Stimulated activated CD8-positive, alpha-beta memory T cell treated with anti-CD3 and anti-CD28 coated beads, Interleukin-12 subunit alpha, Interleukin-12 subunit beta, amount 100 ng/mL, for 4 hours (primary cell): ENCODE data around the gene HTR3A.

ENCODE experiments used
- DNase-seq: peaks from one replicate; pipeline ENCODE4 v3.0.0-alpha.2; 2020; ENCODE audit warnings: low read depth

Gene HTR3A

DNA sequence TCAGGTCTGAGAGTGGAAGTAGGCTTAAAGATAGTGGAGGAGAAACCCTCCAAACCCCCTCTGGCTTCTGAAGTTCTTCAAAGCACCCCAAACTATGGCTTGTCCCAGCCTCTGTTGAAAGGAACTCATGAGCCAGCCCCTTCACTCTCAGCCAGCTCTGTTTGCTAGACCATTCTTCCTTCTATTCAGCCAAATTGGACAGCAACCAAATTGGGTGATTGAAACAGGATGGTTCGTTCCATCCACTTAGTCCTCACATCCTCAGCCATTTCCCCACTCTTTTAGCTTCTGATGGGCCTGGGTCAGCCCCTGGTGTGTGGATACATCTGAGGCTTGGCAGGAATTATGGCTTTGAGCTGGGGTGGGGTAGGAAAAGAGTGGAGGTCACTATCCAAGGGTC, 4.5 kb downstream of the HTR3A start:
- DNase-seq = no peak

DNA sequence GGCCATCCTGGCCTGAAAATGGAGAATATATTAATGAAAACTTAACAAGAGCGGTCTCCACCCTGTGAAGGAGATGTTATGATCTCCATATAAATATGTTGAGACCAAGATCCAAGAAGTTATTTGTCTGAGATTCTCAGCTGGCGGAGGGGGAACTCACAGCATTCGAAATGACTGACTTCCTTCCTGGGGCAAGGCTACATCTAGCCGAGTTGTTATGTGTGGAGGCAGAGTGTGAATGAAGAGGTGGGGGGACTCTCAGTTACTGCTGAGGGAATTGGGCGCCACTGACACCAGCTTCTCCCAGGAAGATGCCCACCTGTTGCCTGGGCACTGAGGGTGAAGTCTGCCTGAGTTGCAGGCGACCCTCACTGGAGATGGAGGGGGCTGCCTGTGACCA, 5.9 kb downstream of the HTR3A start:
- DNase-seq = no peak

- no peak for DNase-seq
Observed at GRCh38 chr11:113982306-113982705, 7.4 kb downstream of the HTR3A start.

DNA sequence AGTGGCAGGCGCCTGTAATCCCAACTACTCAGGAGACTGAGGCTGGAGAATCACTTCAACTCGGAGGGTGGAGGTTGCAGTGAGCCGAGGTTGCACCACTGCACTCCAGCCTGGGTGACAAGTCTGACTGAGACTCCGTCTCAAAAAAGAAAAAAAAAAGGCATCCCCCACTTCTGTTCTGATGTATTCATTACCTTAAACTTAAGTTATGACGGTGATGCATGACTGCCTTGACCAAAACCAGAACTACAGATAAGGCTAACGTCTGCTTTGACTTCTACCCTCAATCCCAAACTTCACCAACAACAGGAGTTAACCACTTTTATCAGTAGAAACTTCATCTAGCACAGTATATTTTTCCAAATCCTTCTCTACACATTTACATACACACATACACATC, 9.9 kb downstream of the HTR3A start:
- DNase-seq = no peak

GRCh38 chr11:113985906-113986305, 11.0 kb downstream of the HTR3A start:
- DNase-seq = no peak

- DNase-seq = no peak
Observed at GRCh38 chr11:113986351-113987140, 11.6 kb downstream of the HTR3A start.

DNA sequence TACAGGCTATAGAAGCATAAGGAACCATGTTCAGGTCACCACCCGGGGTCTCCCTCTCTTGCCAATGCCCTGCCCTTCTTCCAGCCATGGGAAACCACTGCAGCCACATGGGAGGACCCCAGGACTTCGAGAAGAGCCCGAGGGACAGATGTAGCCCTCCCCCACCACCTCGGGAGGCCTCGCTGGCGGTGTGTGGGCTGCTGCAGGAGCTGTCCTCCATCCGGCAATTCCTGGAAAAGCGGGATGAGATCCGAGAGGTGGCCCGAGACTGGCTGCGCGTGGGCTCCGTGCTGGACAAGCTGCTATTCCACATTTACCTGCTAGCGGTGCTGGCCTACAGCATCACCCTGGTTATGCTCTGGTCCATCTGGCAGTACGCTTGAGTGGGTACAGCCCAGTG, 14.5 kb downstream of the HTR3A start:
- no peak for DNase-seq

GRCh38 chr11:113989916-113990315, 15.0 kb downstream of the HTR3A start:
- DNase-seq = no peak

- no peak for DNase-seq
Observed at GRCh38 chr11:113991170-113991569, 16.3 kb downstream of the HTR3A start.

DNA sequence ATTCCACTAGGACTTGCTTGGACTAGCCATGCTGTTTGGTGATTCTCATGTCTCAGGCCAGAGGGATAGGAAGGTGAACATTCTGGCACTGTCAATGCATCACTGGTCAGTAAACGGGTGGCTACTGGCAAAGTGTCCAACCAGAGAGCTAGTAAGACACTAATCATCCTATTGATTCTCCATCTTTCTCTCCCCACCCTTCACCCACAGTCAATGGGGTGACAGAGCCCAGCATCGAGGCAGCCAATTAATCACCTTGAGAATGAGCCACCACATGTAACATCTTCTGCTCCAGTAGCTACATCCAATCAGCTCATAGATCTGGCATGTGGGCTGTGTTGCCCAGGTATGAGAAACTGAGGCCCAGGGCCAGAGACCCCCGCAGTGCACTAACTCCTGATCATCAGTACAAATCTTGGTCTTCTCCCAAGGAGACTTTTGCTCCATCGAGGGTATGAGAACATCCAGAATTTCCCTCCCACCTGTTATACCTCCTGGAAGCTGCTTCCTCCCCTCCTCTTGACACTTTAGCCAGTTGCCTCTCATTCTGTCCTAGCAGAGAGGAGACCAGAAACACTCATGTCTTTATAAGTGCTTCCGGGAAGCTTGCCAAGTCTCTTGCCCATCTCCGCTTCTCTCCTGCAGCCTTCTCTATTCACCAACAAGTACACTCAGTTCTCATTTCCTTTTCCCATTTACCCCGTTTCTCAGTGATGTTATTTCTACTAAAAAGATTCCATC, 17.0 kb downstream of the HTR3A start:
- DNase-seq = no peak

- no peak for DNase-seq
Observed at GRCh38 chr11:113992459-113993110, 17.7 kb downstream of the HTR3A start.

- DNase-seq = no peak
Observed at GRCh38 chr11:113994077-113994954, 19.4 kb downstream of the HTR3A start.

DNA sequence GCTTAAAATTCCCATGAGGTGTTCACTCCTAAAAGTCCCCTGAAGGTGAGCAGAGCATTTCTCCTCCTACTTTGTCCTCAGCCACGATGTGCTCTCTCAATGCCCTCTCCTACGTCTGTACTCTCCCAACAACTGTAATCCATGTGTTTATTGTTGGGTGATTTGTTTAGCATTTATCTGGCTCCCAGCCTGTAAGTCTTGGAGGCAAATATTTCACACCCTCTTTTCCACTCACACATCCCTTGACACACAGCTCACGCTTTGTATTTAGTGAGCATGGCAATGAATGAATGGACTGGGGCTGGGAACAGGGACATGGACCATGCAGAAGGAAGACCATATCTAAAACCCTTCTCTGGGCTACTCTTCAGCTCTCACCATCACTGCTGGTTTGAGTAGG, 22.6 kb downstream of the HTR3A start:
- DNase-seq = no peak

GRCh38 chr11:113998574-113998973, 23.7 kb downstream of the HTR3A start:
- DNase-seq = no peak

GRCh38 chr11:114000526-114000925, 25.6 kb downstream of the HTR3A start:
- no peak for DNase-seq

GRCh38 chr11:114001416-114001815, 26.5 kb downstream of the HTR3A start:
- no peak for DNase-seq

- DNase-seq = no peak
Observed at GRCh38 chr11:114008331-114008730, 33.4 kb downstream of the HTR3A start.

GRCh38 chr11:114010931-114011330, 36.0 kb downstream of the HTR3A start:
- no peak for DNase-seq

- DNase-seq = no peak
Observed at GRCh38 chr11:114011443-114011842, 36.5 kb downstream of the HTR3A start.

GRCh38 chr11:114015117-114015516, 40.2 kb downstream of the HTR3A start:
- no peak for DNase-seq

DNA sequence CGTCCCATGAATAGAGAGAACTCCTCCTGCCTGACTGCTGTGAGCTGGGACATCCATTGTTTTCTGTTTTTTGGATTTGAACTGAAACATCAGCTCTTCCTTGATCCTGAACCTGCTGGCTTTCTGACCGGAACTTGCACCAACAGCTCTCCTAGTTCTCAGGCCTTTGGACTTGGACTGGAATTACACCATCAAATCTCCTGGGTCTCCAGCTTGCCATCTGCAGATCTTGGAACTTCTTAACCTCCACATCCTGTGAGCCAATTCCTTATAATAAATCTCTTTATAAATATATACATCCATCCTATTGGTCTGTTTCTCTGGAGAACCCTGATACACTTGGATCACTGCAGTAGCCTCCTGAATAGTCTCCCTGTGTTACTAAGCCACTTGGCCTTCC, 42.1 kb downstream of the HTR3A start:
- DNase-seq = no peak

DNA sequence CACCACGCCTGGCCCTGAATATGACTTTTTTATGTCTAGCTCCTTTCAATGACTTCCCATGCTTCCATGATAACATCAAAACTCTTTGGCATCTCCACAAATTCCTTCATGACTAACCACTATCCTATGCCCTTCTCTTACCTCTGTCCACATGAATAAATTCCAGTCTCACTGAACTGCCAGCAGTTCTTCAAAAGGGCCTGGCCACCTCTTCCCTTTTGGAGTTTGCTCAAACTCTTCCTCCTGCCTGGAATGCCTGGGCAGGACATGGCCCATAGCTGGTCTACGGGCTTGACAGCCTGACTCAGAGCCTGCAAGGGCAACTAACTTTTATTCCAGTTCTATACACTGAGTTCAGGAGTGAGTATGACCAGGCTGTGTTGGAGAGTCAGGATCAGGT, 42.8 kb downstream of the HTR3A start:
- no peak for DNase-seq
